ENCODE measurements around the gene STING1. TPM values are rescaled to one million over a fixed set of nuclear protein-coding genes. Genes with fewer than 3 reads are reported as not detected.
"Not testable (repeated sequence)": the region's sequence is repeated elsewhere in the genome, so short reads cannot be mapped to it uniquely, and the experiment has no call there.

STING1 gene
- total and polyA plus RNA-seq, 2 of the 13 experiments (the other 11 are each of a cell fraction or from before 2014, with no cell fraction given), result 1.3 to 4.4 TPM

DNA sequence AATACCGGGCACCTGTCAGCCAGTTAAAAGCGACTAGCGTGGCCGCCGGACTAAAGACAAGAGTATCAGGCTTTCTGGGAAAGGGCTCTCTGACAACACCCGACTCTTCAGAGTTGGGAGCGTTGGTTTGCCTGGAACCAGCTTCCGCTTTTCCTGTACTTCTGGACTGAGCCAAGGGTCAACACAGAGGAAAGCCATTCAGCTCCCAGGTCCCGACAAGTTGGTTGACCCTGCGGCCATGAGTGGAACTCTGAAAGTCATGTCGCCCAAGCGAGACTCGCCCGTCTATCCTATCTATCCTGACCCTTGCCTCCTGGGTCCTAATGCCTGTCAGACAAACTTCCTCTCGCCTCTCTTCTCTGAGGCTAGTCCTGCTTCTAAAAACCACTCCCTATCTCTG lies 21.3 kb upstream of the STING1 start (continued):
- TF ChIP-seq ZSCAN25 (CRISPR knock-in tag; IDR thresholded peaks at IDR 0.05), result peak; percentile 41; the same call in 1 of the 2 replicates
- TF ChIP-seq ERF (CRISPR knock-in tag; IDR thresholded peaks at IDR 0.05), result peak; percentile 66
- TF ChIP-seq MEIS2 (CRISPR knock-in tag; IDR thresholded peaks at IDR 0.05), result peak; percentile 58; the same call in 1 of the 2 replicates
- TF ChIP-seq, protein P1, sequence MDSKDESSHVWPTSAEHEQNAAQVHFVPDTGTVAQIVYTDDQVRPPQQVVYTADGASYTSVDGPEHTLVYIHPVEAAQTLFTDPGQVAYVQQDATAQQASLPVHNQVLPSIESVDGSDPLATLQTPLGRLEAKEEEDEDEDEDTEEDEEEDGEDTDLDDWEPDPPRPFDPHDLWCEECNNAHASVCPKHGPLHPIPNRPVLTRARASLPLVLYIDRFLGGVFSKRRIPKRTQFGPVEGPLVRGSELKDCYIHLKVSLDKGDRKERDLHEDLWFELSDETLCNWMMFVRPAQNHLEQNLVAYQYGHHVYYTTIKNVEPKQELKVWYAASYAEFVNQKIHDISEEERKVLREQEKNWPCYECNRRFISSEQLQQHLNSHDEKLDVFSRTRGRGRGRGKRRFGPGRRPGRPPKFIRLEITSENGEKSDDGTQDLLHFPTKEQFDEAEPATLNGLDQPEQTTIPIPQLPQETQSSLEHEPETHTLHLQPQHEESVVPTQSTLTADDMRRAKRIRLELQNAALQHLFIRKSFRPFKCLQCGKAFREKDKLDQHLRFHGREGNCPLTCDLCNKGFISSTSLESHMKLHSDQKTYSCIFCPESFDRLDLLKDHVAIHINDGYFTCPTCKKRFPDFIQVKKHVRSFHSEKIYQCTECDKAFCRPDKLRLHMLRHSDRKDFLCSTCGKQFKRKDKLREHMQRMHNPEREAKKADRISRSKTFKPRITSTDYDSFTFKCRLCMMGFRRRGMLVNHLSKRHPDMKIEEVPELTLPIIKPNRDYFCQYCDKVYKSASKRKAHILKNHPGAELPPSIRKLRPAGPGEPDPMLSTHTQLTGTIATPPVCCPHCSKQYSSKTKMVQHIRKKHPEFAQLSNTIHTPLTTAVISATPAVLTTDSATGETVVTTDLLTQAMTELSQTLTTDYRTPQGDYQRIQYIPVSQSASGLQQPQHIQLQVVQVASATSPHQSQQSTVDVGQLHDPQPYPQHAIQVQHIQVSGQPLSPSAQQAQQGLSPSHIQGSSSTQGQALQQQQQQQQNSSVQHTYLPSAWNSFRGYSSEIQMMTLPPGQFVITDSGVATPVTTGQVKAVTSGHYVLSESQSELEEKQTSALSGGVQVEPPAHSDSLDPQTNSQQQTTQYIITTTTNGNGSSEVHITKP (CRISPR knock-in tag; IDR thresholded peaks at IDR 0.05; ENCODE audit: low read depth), result peak; percentile 82
- TF ChIP-seq ZNF644 (CRISPR knock-in tag; IDR thresholded peaks at IDR 0.05; ENCODE audit: low read depth), result peak; percentile 96
- TF ChIP-seq ZSCAN9 (CRISPR knock-in tag; IDR thresholded peaks at IDR 0.05; ENCODE audit: borderline replicate concordance), result 0 out of 2 replicates have a peak, but pooled peaks have one; percentile 43
- TF ChIP-seq RBFOX2 (IDR thresholded peaks at IDR 0.05; ENCODE audit: low read depth, low read length), result peak; percentile 17; the same call in 1 of the 2 replicates
- TF ChIP-seq NR2F6 (IDR thresholded peaks at IDR 0.05), result peak; percentile 41; the same call in 1 of the 2 replicates
- TF ChIP-seq NR2F6 (CRISPR knock-in tag; IDR thresholded peaks at IDR 0.05), result peak; percentile 74
- TF ChIP-seq ZFX (CRISPR knock-in tag; IDR thresholded peaks at IDR 0.05; ENCODE audit: low read depth), result 0 out of 2 replicates have a peak, but pooled peaks have one; percentile 9
- not testable (repeated sequence) for TF ChIP-seq TCF12 (IDR thresholded peaks at IDR 0.05)
- TF ChIP-seq TCF12 (CRISPR knock-in tag; IDR thresholded peaks at IDR 0.05), result 0 out of 2 replicates have a peak, but pooled peaks have one; percentile 46
- TF ChIP-seq MED1 (CRISPR knock-in tag; IDR thresholded peaks at IDR 0.05), result peak; percentile 49
- TF ChIP-seq ETV5 (CRISPR knock-in tag; IDR thresholded peaks at IDR 0.05; ENCODE audit: borderline replicate concordance), result peak; percentile 71; the same call in 1 of the 2 replicates
- peak; percentile 94 for TF ChIP-seq SAP130 (CRISPR knock-in tag; IDR thresholded peaks at IDR 0.05; ENCODE audit: low read depth)
- TF ChIP-seq ELF4 (CRISPR knock-in tag; IDR thresholded peaks at IDR 0.05; ENCODE audit: borderline replicate concordance), result peak; percentile 69; the same call in 1 of the 2 replicates
- peak; percentile 28 for TF ChIP-seq ZNF781 (CRISPR knock-in tag; IDR thresholded peaks at IDR 0.05; ENCODE audit: borderline replicate concordance, not compliant biosample characterization)
- TF ChIP-seq ZNF788 (CRISPR knock-in tag; IDR thresholded peaks at IDR 0.05; ENCODE audit: borderline replicate concordance), result peak; percentile 43; the same call in 1 of the 2 replicates
- 0 out of 2 replicates have a peak, but pooled peaks have one; percentile 50 for TF ChIP-seq PHF21A (CRISPR knock-in tag; IDR thresholded peaks at IDR 0.05)
- TF ChIP-seq PPARG (CRISPR knock-in tag; conservative IDR thresholded peaks at IDR 0.05), result peak; percentile 50; the same call in 1 of the 2 replicates
- 0 out of 2 replicates have a peak, but pooled peaks have one; percentile 54 for TF ChIP-seq RFXAP (CRISPR knock-in tag; IDR thresholded peaks at IDR 0.05; ENCODE audit: borderline replicate concordance)
- peak; percentile 33; the same call in 1 of the 2 replicates for TF ChIP-seq TGIF2 (CRISPR knock-in tag; IDR thresholded peaks at IDR 0.05)
- TF ChIP-seq, protein P2, sequence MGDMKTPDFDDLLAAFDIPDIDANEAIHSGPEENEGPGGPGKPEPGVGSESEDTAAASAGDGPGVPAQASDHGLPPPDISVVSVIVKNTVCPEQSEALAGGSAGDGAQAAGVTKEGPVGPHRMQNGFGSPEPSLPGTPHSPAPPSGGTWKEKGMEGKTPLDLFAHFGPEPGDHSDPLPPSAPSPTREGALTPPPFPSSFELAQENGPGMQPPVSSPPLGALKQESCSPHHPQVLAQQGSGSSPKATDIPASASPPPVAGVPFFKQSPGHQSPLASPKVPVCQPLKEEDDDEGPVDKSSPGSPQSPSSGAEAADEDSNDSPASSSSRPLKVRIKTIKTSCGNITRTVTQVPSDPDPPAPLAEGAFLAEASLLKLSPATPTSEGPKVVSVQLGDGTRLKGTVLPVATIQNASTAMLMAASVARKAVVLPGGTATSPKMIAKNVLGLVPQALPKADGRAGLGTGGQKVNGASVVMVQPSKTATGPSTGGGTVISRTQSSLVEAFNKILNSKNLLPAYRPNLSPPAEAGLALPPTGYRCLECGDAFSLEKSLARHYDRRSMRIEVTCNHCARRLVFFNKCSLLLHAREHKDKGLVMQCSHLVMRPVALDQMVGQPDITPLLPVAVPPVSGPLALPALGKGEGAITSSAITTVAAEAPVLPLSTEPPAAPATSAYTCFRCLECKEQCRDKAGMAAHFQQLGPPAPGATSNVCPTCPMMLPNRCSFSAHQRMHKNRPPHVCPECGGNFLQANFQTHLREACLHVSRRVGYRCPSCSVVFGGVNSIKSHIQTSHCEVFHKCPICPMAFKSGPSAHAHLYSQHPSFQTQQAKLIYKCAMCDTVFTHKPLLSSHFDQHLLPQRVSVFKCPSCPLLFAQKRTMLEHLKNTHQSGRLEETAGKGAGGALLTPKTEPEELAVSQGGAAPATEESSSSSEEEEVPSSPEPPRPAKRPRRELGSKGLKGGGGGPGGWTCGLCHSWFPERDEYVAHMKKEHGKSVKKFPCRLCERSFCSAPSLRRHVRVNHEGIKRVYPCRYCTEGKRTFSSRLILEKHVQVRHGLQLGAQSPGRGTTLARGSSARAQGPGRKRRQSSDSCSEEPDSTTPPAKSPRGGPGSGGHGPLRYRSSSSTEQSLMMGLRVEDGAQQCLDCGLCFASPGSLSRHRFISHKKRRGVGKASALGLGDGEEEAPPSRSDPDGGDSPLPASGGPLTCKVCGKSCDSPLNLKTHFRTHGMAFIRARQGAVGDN (CRISPR knock-in tag; IDR thresholded peaks at IDR 0.05), result peak; percentile 57
- TF ChIP-seq ZNF136 (CRISPR knock-in tag; IDR thresholded peaks at IDR 0.05; ENCODE audit: low read depth), result peak; percentile 44; the same call in 1 of the 2 replicates

Data from HepG2 (cell line).